COLO668 (cell line): ENCODE results near the gene CTNND2.

Source experiments
- DNase-seq: peaks from one replicate; lab custom pipeline; 2025; ENCODE audit not compliant: unreplicated experiment; lab: John Stamatoyannopoulos, UW

CTNND2 gene, protein sequence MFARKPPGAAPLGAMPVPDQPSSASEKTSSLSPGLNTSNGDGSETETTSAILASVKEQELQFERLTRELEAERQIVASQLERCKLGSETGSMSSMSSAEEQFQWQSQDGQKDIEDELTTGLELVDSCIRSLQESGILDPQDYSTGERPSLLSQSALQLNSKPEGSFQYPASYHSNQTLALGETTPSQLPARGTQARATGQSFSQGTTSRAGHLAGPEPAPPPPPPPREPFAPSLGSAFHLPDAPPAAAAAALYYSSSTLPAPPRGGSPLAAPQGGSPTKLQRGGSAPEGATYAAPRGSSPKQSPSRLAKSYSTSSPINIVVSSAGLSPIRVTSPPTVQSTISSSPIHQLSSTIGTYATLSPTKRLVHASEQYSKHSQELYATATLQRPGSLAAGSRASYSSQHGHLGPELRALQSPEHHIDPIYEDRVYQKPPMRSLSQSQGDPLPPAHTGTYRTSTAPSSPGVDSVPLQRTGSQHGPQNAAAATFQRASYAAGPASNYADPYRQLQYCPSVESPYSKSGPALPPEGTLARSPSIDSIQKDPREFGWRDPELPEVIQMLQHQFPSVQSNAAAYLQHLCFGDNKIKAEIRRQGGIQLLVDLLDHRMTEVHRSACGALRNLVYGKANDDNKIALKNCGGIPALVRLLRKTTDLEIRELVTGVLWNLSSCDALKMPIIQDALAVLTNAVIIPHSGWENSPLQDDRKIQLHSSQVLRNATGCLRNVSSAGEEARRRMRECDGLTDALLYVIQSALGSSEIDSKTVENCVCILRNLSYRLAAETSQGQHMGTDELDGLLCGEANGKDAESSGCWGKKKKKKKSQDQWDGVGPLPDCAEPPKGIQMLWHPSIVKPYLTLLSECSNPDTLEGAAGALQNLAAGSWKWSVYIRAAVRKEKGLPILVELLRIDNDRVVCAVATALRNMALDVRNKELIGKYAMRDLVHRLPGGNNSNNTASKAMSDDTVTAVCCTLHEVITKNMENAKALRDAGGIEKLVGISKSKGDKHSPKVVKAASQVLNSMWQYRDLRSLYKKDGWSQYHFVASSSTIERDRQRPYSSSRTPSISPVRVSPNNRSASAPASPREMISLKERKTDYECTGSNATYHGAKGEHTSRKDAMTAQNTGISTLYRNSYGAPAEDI (N-terminal part only)

DNA sequence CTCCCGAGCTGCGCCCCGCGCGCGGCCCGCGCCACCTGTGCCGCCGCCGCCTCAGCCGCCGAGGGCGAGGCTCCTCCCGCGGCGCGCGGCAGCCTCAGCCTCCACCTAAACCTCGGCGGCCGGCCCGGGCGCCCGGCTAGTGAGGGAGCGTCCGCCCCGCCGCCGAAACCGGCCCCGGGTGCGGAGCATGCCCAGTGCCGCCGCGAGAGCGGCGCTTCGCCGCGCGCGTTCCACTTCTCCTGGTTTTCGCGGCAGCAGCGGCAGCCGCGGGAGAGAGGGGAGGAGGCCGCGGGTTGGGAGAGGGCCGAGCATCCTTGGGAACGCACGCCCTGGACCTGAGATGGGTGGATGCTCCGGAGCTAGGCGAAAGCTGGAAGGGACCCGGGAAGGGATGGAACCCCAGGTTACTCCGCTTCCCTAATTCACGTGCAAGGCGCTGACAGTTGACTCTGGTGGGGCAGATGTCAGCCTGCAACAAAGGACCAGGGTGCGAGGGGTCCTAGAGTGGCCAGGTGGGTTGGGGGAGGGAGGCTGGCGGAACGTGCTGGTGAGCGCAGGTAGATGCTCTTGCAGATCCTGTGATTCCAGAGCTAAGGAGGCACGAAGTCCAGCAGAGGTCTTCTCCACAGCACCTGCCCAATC lies at the start of gene CTNND2:
CTNND2 (minus strand) TSS at position 182 of the 642 bp plus-strand sequence. CDS start 593 bp downstream, outside the sequence.
- peak; percentile 79 for DNase-seq

DNA sequence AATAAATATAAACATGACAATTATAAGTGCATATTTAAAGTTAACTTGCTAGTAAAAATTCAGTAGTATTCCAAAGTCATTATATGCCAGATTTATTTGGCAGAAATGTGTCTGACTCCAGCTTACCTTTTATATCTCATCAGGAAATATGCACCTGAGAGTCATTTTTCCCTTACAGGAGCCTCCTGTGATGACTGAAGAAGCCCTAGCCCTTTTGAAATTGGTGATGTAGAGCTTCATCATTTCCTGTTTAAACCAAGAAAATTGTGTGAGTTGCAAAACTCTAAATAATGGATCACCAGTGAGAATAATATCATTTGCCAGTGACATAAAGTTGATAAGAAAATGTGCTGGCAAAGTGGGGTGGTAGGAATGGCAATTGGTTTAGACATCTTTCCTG lies 42.1 kb upstream of the CTNND2 start:
- no peak for DNase-seq

DNA sequence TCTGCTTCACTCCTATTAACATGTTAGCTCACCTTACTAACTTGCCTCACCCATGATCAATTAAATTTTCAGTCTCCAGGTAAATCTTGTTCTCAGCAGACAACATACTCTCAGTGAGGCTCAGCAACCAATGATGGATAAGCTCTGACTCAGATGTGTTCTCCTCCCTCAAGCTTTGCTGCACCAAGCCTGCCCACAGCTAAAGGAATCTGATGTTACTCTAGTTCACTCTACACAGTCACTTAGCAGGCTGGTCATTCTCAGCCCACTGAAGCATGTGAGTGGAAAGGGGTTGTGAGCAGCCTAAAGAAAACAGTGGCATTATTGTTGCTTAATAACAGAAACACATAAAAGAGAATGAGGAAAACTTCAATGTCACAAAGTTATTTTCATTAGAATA lies 37.3 kb upstream of the CTNND2 start:
- no peak for DNase-seq

DNA sequence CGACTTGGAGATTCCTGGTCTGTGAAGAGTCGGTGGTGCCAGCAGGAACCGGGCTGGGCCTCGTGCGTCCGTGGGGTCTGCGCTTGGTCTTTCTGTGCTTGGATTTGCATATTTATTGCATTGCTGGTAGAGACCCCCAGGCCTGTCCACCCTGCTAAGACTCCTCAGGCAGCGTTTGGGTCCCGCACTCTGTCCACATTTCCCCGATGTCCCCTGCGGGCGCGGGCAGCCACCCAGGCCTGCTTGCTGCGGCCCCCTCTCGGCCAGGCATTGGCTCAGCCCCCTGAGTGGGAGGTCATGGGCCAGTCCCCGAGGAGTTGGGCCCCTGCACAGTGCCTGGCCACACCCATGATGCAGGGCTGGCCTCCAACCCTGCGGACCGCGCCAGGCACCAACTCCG lies 27.4 kb upstream of the CTNND2 start:
- no peak for DNase-seq

DNA sequence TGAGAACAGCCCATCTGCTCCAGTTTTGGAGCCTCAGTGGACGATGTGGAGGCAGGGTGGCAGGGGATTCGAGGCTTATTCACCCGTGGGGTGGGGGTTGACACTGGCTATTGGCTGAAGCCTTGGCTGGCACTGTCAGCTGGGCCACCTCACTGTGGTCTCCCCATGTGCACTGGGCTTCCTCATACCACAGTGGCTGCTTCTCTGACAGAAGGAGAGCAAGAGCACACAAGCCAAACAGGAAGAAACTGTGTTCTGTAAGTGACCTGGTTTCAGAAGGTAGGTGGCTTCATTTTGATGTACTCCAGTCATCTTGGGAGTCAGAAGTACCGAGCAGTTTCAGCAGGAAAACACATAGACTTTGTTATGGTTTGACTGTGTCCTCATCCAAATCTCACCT lies 24.7 kb upstream of the CTNND2 start:
- DNase-seq = no peak

DNA sequence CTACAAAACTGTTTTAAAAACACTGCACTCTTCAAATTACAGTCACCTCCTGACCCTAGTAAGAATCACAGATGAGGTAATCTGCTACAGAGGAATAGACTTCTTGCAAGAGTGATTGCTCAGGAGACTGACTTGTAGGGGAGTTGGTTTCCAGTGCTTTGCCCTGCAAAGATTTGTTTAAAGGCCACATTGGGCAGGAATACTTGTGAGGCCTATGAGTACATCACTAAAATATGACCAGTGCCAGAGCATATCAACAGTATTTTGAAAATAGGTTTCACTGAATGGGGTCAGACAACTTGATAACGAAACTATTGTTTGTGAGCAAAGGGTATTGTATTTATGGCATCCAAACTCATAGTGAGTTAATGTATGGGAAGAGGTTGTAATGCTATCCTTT lies 21.5 kb upstream of the CTNND2 start:
- DNase-seq = no peak

DNA sequence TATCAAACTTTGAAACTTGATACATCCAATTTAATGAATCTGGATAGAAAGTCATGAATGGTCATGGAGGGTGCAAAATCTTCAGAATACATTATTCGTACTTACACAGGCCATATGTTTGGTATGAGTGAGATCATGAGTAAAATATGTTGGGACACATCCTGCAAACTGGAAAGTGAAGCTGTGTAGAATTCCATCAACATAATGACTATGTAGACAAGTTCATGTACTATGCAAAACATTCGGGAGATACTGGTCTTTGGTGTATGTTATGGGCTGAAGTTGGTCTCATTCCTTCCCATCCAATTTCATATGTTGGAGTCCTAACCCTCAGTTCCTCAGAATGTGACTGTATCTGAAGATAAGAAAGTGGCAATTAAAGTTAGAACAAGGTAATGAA lies 18.1 kb upstream of the CTNND2 start:
- DNase-seq = no peak

DNA sequence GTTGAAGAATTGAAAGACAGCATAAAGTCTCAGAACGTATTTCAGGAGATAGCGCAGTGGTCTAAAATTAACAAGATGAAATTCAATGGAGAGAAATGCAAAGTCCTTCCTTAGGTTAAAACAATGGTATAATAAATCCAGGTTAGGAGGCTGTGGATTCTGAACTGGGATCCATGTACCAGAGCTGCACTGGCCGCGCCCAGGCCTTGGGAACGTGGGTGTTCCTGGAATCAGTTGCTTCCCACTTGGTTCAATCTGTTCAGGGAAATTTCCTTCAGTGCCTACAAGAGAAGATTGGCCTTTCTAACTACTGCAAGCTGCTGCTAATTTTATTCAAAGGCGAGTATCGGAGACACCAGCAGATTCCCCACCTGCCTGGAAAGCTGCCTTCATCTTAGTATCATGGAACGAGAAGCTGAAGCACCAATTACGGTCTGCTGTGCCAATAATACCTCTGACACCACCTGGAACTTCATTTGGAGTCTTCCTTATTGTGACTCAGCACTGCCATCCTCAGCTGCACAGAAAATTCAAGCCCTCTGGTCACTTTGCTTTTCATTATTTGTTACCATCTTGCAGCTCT lies 14.3 kb upstream of the CTNND2 start:
- no peak for DNase-seq

DNA sequence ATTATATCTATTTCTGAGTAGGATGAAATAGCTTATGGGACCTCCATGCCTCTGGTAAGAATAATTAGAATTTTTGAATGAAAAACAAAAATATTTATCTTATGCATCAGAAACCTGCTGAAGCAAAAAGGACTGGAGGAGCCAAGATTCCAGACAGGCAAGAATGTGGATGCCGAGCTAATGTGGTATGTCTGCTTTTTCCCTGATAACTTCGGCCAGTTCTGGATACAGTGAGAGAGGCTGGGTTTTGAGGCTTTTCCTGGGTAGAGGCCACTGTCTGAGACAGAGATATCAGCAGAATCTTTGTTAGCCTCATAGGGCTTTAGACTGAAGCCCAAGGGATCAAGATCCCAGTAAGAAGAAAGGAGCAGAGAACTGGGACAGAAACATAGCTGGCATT lies 5.2 kb upstream of the CTNND2 start:
- DNase-seq = no peak

DNA sequence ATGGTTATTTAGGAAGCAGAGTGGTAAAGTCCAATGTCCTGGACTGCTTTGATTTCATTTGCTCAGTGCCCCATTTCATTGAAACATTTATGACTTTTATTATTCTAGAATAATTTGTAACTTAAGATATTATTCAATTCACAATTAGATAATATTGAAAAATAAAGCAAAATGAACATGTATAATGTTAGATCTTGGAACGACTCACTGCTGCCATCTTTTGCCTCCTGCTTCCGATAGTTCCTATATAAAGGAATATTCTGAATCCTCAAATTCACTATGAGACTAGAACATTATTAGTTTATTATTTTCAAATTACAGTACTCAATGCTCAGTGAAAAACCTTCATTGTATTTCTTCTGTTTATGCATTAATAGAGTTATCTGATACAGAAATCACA lies 2.3 kb upstream of the CTNND2 start:
- no peak for DNase-seq

DNA sequence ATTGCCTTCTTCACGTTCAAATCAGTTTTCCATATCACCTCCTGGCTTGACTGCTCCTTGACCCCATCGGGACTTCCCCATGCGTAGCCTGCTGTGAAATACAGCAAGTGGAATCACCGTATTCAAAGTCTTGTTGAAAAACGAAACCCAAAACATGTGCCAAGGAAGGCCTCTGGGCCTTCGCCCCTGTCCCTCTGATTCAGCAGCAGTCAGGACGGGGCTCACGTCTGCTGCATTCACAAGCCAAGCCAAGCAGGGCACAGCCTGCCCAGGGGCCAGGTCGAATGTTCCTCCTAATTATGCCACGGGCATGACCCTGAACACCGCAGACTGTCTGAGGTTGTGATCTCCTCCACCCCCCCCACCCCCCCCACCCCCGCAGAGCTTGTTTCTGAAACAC lies 960 bp upstream of the CTNND2 start:
- no peak for DNase-seq

DNA sequence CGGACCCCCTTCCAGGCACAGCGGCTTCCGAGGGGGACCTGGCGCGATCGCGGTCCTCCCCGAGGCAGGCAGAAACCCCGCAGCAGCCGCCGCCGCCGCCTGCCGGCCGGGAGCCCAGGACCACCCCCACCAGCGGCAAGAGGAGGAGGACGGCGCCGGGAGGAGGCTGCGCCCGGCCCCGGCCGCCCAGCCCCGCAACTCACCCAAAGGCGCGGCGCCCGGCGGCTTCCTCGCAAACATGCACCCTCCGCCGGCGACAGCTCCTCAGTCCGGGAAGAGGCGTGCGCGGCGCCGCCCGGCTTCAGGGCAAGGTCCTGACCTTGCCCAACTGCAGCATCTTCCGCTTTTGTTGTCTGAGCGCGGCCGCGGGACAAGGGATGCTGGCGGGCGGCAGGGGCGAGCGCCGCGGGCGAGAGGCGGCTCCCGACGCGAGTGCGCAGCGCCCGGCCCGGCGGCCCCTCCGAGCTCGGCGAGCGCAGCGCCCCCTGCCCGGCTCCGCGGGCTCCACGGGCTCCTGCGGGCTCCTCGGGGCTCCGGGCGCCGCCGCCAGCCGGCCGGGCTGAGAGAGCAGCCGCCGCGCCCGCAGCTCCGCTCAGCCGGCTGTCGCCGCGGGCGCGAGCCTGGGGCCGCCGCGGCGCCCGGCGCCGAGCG lies 507 bp downstream of the CTNND2 start:
- peak; percentile 79 for DNase-seq

DNA sequence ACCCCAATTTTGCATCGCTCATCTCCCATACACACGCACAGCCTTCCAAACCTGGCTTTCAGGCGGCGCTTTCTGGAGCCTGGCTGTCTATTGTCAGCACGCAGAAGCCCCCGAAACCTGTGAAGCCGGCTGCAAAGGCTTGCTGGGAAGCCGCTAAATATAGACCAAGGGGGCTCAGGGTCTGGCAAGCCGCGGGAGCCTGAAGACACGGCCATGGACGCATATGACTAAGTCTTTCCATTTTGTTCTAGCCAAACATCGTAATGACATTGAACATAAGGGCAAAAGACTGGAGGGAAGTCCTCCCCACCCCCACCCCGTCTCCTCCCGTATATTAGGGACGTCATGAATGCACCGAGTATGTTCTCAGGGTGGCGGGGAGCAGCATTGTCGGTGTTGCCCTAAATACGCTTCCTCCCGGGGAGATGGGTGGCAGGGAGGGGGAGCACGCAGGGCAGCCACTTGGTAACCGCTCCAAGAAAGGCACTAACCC lies 1.1 kb downstream of the CTNND2 start:
- no peak for DNase-seq

DNA sequence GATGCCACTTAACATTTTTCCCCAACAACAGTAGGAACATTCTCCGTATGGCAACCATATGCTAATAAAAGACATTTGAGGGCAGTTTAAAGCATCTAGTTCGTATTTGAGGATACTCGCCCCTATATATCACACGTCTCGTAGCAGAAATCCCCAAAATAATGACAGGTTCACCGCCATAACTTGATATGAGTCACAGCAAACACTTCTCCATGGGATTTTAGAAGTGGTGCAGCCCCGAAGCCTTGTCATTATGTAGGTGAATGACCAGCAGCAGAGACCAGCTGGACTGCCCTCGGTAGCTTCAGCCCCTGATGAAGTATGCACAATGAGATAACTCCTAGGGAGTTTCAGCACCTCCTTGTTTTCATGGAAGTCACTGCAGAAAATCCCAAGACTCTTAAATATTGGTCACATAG lies 2.0 kb downstream of the CTNND2 start:
- no peak for DNase-seq

DNA sequence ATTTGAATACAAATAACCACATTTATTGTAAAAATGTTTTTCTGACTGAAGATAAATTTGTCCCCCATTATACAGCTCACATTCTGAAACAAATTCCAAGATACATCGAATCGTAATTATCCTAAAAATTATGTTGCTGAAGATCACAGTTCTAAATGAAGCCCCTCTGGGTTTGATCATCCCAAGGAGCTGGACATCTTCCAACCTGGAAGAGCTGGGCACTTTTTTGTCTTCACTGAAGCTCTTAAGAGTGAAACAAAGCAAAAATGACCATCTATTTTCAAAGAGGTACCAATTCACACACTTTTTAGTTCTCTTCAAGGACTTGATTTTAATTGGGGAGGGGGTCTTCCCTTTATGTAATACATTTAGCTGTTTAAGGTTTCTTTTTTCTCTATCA lies 5.5 kb downstream of the CTNND2 start:
- no peak for DNase-seq

DNA sequence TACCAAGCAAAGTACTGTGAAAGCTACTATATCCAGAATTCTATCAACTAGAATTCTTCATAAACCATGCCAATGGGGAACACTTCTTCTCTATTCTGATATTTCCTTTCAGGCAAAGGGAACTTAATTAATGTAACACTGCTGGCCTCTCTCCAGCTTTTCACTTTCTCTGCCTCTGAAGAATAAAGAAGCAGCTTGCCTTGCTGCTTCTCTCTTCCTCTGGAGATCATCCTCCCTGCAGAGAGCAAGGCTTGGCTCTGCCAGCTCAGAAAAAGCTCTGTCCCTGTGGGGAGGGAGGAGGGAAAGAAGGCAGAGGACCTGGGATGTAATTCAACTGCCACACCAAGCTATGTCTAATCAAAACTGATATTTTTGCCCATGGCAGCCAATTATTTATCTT lies 6.5 kb downstream of the CTNND2 start:
- no peak for DNase-seq

DNA sequence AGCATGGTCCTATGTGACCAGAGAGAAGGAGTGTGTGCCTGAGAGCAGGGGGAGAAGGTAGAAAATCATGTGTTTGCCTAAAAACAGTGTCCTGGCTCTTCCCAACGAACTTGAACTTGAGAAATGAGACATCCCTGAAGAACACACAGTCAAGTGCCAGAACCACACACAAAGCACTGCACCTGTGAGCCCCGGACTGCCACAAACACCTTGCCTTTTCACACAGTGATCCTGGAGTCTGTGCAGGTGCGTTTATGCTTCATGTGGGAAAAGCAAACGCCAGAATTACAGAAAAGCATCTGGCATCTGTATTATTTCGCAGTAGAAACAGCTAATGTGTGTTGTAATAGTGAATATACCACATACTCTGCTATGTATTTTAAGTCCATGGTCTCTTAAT lies 9.3 kb downstream of the CTNND2 start:
- DNase-seq = no peak

DNA sequence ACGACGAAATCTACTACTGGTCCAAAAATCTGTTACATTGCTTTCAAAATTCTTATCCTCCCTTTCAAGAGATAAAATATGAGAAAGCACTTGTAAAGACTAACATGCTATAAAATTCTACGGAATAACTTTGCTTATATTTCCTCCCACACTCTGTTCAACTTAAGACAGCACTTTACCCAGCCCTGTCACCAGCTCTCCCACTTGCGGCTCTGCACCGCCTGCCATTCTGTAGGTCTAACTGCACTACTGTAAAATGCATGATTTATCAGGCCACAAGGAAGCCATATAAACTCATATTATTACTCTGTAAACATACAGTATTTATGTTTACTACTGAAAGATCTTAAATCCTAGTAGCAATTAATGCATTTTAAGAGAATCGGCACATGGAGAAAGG lies 11.4 kb downstream of the CTNND2 start:
- DNase-seq = no peak

DNA sequence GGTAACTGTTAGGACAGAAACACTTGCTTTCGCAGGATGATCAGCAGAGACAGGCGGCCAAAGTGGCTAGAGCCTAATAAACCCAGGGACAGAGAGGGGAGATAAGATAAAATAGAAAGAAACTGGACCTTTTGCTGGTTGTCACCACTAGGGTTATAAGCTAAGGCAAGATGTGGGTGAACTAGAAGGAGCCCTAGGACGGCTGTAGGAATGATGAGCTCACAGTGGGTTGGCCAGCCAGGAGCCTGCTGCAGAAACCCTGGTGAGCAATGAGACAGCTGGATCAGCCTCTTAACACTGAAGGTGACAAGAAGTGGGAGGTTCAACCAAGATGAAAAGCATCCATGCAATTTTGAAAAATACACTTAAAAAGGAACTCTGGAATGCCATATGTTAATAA lies 13.5 kb downstream of the CTNND2 start:
- no peak for DNase-seq

DNA sequence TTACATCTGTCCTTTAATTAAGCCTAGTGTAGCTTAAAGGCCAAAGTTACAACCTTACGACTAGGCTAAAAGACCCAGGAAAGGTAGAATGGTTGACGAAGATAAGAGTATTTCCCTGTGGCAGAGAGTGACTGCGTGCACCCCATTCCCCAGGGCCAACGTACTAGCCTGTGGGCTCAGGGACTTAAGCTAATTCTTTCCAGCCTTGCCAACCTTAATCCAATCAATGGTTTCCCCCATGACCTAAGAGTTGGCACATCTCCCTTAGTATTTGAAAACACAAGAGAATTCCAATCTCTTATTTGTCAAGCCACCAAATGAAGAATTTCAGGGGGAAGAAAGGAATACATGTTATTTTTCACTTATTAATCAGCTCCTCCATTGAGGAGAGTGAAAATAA lies 16.0 kb downstream of the CTNND2 start:
- no peak for DNase-seq
